Measurements from ENCODE around the gene FOXJ1. TPM values are rescaled to one million over a fixed set of nuclear protein-coding genes. Genes with fewer than 3 reads are reported as not detected.

The FOXJ1 gene
- total and polyA plus RNA-seq, 2 of the 13 experiments (the other 11 are each of a cell fraction or from before 2014, with no cell fraction given): 0.98 to 1.6 TPM

- TF ChIP-seq BHLHE40 (IDR thresholded peaks at IDR 0.05; ENCODE audit: low read length) (peak; percentile 98), RBAK (CRISPR knock-in tag; IDR thresholded peaks at IDR 0.05) (no peak), SMYD3 (CRISPR knock-in tag; IDR thresholded peaks at IDR 0.05) (no peak), CENPT (CRISPR knock-in tag; IDR thresholded peaks at IDR 0.05; ENCODE audit: low read depth) (no peak), SALL1 (CRISPR knock-in tag; IDR thresholded peaks at IDR 0.05) (peak; percentile 78), DR1 (CRISPR knock-in tag; IDR thresholded peaks at IDR 0.05) (no peak), MEF2D (CRISPR knock-in tag; IDR thresholded peaks at IDR 0.05) (no peak), ARNT2 (CRISPR knock-in tag; IDR thresholded peaks at IDR 0.05; ENCODE audit: low read depth) (no peak), DMAP1 (CRISPR knock-in tag; IDR thresholded peaks at IDR 0.05) (no peak), ZNF891 (CRISPR knock-in tag; IDR thresholded peaks at IDR 0.05) (no peak), TFDP2 (CRISPR knock-in tag; IDR thresholded peaks at IDR 0.05) (no peak), SMARCE1 (IDR thresholded peaks at IDR 0.05; ENCODE audit: borderline replicate concordance) (no peak), ZNF619 (CRISPR knock-in tag; IDR thresholded peaks at IDR 0.05) (no peak), ZXDC (CRISPR knock-in tag; IDR thresholded peaks at IDR 0.05) (no peak), SOX6 (IDR thresholded peaks at IDR 0.05) (no peak), SOX6 (CRISPR knock-in tag; IDR thresholded peaks at IDR 0.05) (peak; percentile 49), SRSF1 (optimal IDR thresholded peaks at IDR 0.05; ENCODE audit: low read depth, low read length) (no peak), EHMT2 (IDR thresholded peaks at IDR 0.05; ENCODE audit: borderline replicate concordance, low read depth, low read length) (no peak), CBX2 (IDR thresholded peaks at IDR 0.05; ENCODE audit: low read depth, low read length) (no peak), CBX2 (CRISPR knock-in tag; IDR thresholded peaks at IDR 0.05; ENCODE audit: low read depth) (no peak), ZNF513 (CRISPR knock-in tag; conservative IDR thresholded peaks at IDR 0.05) (no peak), MIXL1 (CRISPR knock-in tag; IDR thresholded peaks at IDR 0.05) (peak; percentile 90), ZNF484 (CRISPR knock-in tag; IDR thresholded peaks at IDR 0.05; ENCODE audit: borderline replicate concordance, low read depth) (no peak), NFYB (CRISPR knock-in tag; IDR thresholded peaks at IDR 0.05) (no peak), E2F1 (CRISPR knock-in tag; IDR thresholded peaks at IDR 0.05) (no peak), RXRB (CRISPR knock-in tag; IDR thresholded peaks at IDR 0.05; ENCODE audit: borderline replicate concordance) (peak; percentile 80), ZNF382 (CRISPR knock-in tag; IDR thresholded peaks at IDR 0.05; ENCODE audit: borderline replicate concordance) (no peak)
These were observed 41.1 kb upstream of the FOXJ1 start (continued) for GRCh38 chr17:76182016-76182764.
